K562 (cell line): ENCODE measurements around the gene TRERF1. TPM values are rescaled to one million over a fixed set of nuclear protein-coding genes. Genes with fewer than 3 reads are reported as not detected.

Source experiments
- CEBPG ChIP-seq, 3 experiments: fragments of 200-800 bp in 1 of 3; sonication (Bioruptor generic) in 1 of 3; sonication (generic) in 1 of 3; formaldehyde crosslinking in 1 of 3; IDR thresholded peaks in 2 of 3; conservative IDR thresholded peaks in 1 of 3; 2 replicates each; pipeline versions ENCODE4 v1.6.1 to v1.8.0; 2016 to 2022; ENCODE audit warnings: missing compliant biosample characterization in 2 of 3, missing genetic modification characterization in 2 of 3, mild to moderate bottlenecking in 1 of 3, missing genetic modification reagents in 1 of 3
- CHD7 ChIP-seq: fragments of 200-600 bp; sonication (generic); IDR thresholded peaks from one replicate; pipeline ENCODE4 v1.6.1; 2012; ENCODE audit warnings: mild to moderate bottlenecking, low read depth, low read length, inconsistent platforms
- DDX20 ChIP-seq: fragments of 450-650 bp; IDR thresholded peaks from 2 replicates; pipeline ENCODE4 v1.6.1; 2016; ENCODE audit warnings: missing genetic modification characterization, low read depth, mild to moderate bottlenecking, missing compliant biosample characterization, moderate library complexity
- E2F1 ChIP-seq: sonication (generic); formaldehyde crosslinking; IDR thresholded peaks from 2 replicates; pipeline ENCODE4 v1.8.1; 2023; ENCODE audit warnings: mild to moderate bottlenecking, missing genetic modification reagents, moderate library complexity
- ETV6 ChIP-seq, 3 experiments: fragments of 150-350 bp in 1 of 3; sonication (generic) in 1 of 3; formaldehyde crosslinking in 1 of 3; IDR thresholded peaks; 2 replicates each; pipeline versions ENCODE4 v1.6.1 to v1.8.0; 2014 to 2022; ENCODE audit warnings: borderline replicate concordance in 2 of 3, low read depth in 2 of 3, antibody characterized with exemption in 1 of 3, low read length in 1 of 3, mild to moderate bottlenecking in 1 of 3, missing genetic modification reagents in 1 of 3
- GATA2 ChIP-seq: sonication (generic); formaldehyde crosslinking; IDR thresholded peaks from 2 replicates; pipeline ENCODE4 v1.4.0; 2020; ENCODE audit warnings: mild to moderate bottlenecking, missing genetic modification reagents
- GTF2F1 ChIP-seq: IDR thresholded peaks from 2 replicates; pipeline ENCODE4 v1.6.1; 2011; ENCODE audit warnings: low read depth, low read length, improper control_type of control experiment
- HNRNPL ChIP-seq: fragments of 200-400 bp; formaldehyde crosslinking; IDR thresholded peaks from 2 replicates; pipeline ENCODE4 v1.6.1; 2017; ENCODE audit warnings: low read depth, mild to moderate bottlenecking, low read length
- NR3C1 ChIP-seq: sonication (generic); formaldehyde crosslinking; IDR thresholded peaks from 2 replicates; pipeline ENCODE4 v1.8.1; 2022; ENCODE audit warnings: missing genetic modification reagents
- NUFIP1 ChIP-seq: fragments of 450-650 bp; IDR thresholded peaks from 2 replicates; pipeline ENCODE4 v1.6.1; 2018; ENCODE audit not compliant: partially characterized antibody
- SMARCB1 ChIP-seq: IDR thresholded peaks from 2 replicates; pipeline ENCODE4 v1.6.1; 2011; ENCODE audit warnings: improper control_type of control experiment, low read depth; ENCODE audit not compliant: insufficient read length
- SP1 ChIP-seq: sonication (generic); formaldehyde crosslinking; IDR thresholded peaks from 2 replicates; pipeline ENCODE4 v1.8.1; 2022; ENCODE audit warnings: mild to moderate bottlenecking, missing genetic modification reagents
- TEAD2 ChIP-seq: fragments of 450-650 bp; IDR thresholded peaks from 2 replicates; pipeline ENCODE4 v1.6.1; 2016; ENCODE audit warnings: missing genetic modification characterization, control low read depth, missing compliant biosample characterization
- polyA plus RNA-seq, 8 experiments: library from polyadenylated mRNA; depleted of rRNA in 4 of 8; stranded (reverse) in 5 of 8; unstranded in 3 of 8; fragments of >200 nt; fragmentation: Nextera tagmentation in 2 of 8; fragmentation: Illumina TruSeq in 1 of 8; extraction: Ambion mirVana in 2 of 8; extraction: Trizol in 1 of 8; gene quantifications; 2 replicates each; pipeline versions ENCODE4 v1.2.1 to v1.2.3, GENCODE V29; 2011 to 2014; ENCODE audit warnings: inconsistent platforms in 1 of 8, missing spikeins in 1 of 8
- total RNA-seq, 7 experiments: library from RNA; depleted of rRNA in 6 of 7; stranded (reverse); fragments of >200 nt in 6 of 7; fragmentation: Illumina TruSeq in 2 of 7; extraction: Trizol in 2 of 7; gene quantifications; 2 replicates each; pipeline versions ENCODE4 v1.2.1 to v1.2.3, GENCODE V29; 2011 to 2021; ENCODE audit warnings: low replicate concordance in 1 of 7

TRERF1 gene
- total and polyA plus RNA-seq, 9 of the 15 experiments (the other 6 are each of a cell fraction or from before 2014, with no cell fraction given) = 0.04 to 0.20 (median 0.07) TPM; not detected in 3

GRCh38 chr6:42315991-42316970 is 135.4 kb downstream of the TRERF1 start (continued):
- TF ChIP-seq SMARCB1 (no peak), ETV6 (IDR thresholded peaks at IDR 0.05; ENCODE audit: borderline replicate concordance in 1 of 2, low read depth in 2 of 2, low read length in 1 of 2) (no peak), ETV6 (CRISPR knock-in tag; IDR thresholded peaks at IDR 0.05; ENCODE audit: borderline replicate concordance) (no peak), GTF2F1 (no peak), DDX20 (tag) (peak; percentile 64; the same call in 1 of the 2 replicates), NUFIP1 (no peak), GATA2 (CRISPR knock-in tag) (no peak), CEBPG (CRISPR knock-in tag; IDR thresholded peaks at IDR 0.05) (no peak), CEBPG (tag; conservative IDR thresholded peaks at IDR 0.05 in 1 of 2, IDR thresholded peaks at IDR 0.05 in 1 of 2) (no peak), NR3C1 (no peak), CHD7 (no peak), TEAD2 (tag) (peak; percentile 32; the same call in 1 of the 2 replicates), HNRNPL (no peak), E2F1 (CRISPR knock-in tag) (no peak), SP1 (0 out of 2 replicates have a peak, but pooled peaks have one; percentile 19)
